Stimulated activated CD8-positive, alpha-beta memory T cell treated with anti-CD3 and anti-CD28 coated beads, Interleukin-15, amount 100 ng/mL, for 1 hour (primary cell): ENCODE data around the gene CALR.
"Not testable (repeated sequence)": the region's sequence is repeated elsewhere in the genome, so short reads cannot be mapped to it uniquely, and the experiment has no call there.

ENCODE experiments used
- DNase-seq: peaks from one replicate; pipeline ENCODE4 v3.0.0-alpha.2; 2020; ENCODE audit warnings: low read depth

Gene CALR

GRCh38 chr19:12952488-12953137 is 14.2 kb downstream of the CALR start:
- DNase-seq: no peak

GRCh38 chr19:12953138-12953798 is 14.9 kb downstream of the CALR start:
- no peak for DNase-seq

GRCh38 chr19:12953799-12954611 is 15.6 kb downstream of the CALR start:
- no peak for DNase-seq

- DNase-seq: no peak
Observed at GRCh38 chr19:12954612-12954962, 16.2 kb downstream of the CALR start.

- DNase-seq: not testable (repeated sequence)
Observed at GRCh38 chr19:12955575-12955974, 17.2 kb downstream of the CALR start.

- DNase-seq: no peak
Observed at GRCh38 chr19:12955996-12956395, 17.6 kb downstream of the CALR start.

- DNase-seq: peak; percentile 62
Observed at GRCh38 chr19:12956446-12957388, 18.3 kb downstream of the CALR start, which contains the start of gene GADD45GIP1. Gene GADD45GIP1 (minus strand): TSS chr19:12957223. CDS start chr19:12957212, 11 bp downstream.

- DNase-seq: not testable (repeated sequence)
Observed at GRCh38 chr19:12957389-12957952, 19.1 kb downstream of the CALR start.

GRCh38 chr19:12959481-12959880 is 21.1 kb downstream of the CALR start:
- no peak for DNase-seq

GRCh38 chr19:12965017-12965811 is 26.8 kb downstream of the CALR start:
- DNase-seq: peak; percentile 63

- DNase-seq: no peak
Observed at GRCh38 chr19:12965812-12966135, 27.4 kb downstream of the CALR start.

GRCh38 chr19:12967907-12968306 is 29.5 kb downstream of the CALR start:
- DNase-seq: no peak

- no peak for DNase-seq
Observed at GRCh38 chr19:12969292-12969988, 31.0 kb downstream of the CALR start, which contains the start of gene DAND5. Gene DAND5 (plus strand): TSS chr19:12969576. CDS start chr19:12969661, 85 bp downstream.

GRCh38 chr19:12970070-12970820 is 31.8 kb downstream of the CALR start:
- DNase-seq: no peak

GRCh38 chr19:12973236-12973635 is 34.8 kb downstream of the CALR start:
- no peak for DNase-seq

- DNase-seq: no peak
Observed at GRCh38 chr19:12974301-12975220, 36.2 kb downstream of the CALR start.

GRCh38 chr19:12975221-12975741 is 36.9 kb downstream of the CALR start:
- DNase-seq: no peak

GRCh38 chr19:12976109-12976508 is 37.7 kb downstream of the CALR start:
- not testable (repeated sequence) for DNase-seq
